H1 (cell line): ENCODE measurements around the gene LGALS1. TPM values are rescaled to one million over a fixed set of nuclear protein-coding genes. Genes with fewer than 3 reads are reported as not detected.

ENCODE experiments used
- CTCF ChIA-PET: fragments of 300-600 bp; sonication (Branson Sonifier 250); formaldehyde crosslinking; loops from one replicate; lab custom pipeline; 2021; ENCODE audit not compliant: partially characterized antibody; lab: Charles Lee
- POLR2A ChIA-PET: fragments of 300-600 bp; sonication (Branson Sonifier 250); formaldehyde crosslinking; loops from one replicate; lab custom pipeline; 2021; ENCODE audit warnings: inconsistent platforms; ENCODE audit not compliant: partially characterized antibody; lab: Charles Lee
- DNase-seq, 2 experiments: peaks; one replicate each; pipeline versions ENCODE4 v3.0.0 to v3.0.0-alpha.2; 2010 to 2022; ENCODE audit warnings: low spot score in 2 of 2, low read depth in 1 of 2, mixed read lengths in 1 of 2
- FAIRE-seq: peaks from 2 replicates; lab custom pipeline; 2011; peaks lifted over from hg19 to GRCh38; lab: Jason Lieb, UNC
- H2AFZ ChIP-seq: 2 replicates; pipeline ENCODE4 v1.8.1; 2012; ENCODE audit warnings: low read length, inconsistent platforms
- H2AK5ac ChIP-seq: 2 replicates; pipeline ENCODE4 v1.6.1; 2013; ENCODE audit warnings: low read depth, low read length
- H2BK120ac ChIP-seq: replicated peaks from 2 replicates; pipeline ENCODE3; 2013; ENCODE audit warnings: low read depth, low read length, inconsistent platforms
- H2BK12ac ChIP-seq: 2 replicates; pipeline ENCODE4 v1.6.1; 2013; ENCODE audit warnings: low read depth, low read length
- H2BK15ac ChIP-seq: 2 replicates; pipeline ENCODE4 v1.6.1; 2013; ENCODE audit warnings: low read length
- H2BK20ac ChIP-seq: 2 replicates; pipeline ENCODE4 v1.6.1; 2013; ENCODE audit warnings: low read length
- H2BK5ac ChIP-seq: 2 replicates; pipeline ENCODE4 v1.6.1; 2013; ENCODE audit warnings: low read depth, low read length
- H3K14ac ChIP-seq: 2 replicates; pipeline ENCODE4 v1.6.1; 2013; ENCODE audit warnings: inconsistent platforms; ENCODE audit not compliant: insufficient read length
- H3K18ac ChIP-seq: 2 replicates; pipeline ENCODE4 v1.6.1; 2013; ENCODE audit warnings: low read length; ENCODE audit errors: extremely low read depth
- H3K23ac ChIP-seq: 2 replicates; pipeline ENCODE4 v1.6.1; 2013; ENCODE audit warnings: inconsistent platforms; ENCODE audit not compliant: insufficient read length
- H3K23me2 ChIP-seq: 2 replicates; pipeline ENCODE4 v1.6.1; 2013; ENCODE audit warnings: low read depth, low read length
- H3K27ac ChIP-seq: 2 replicates; pipeline ENCODE4 v1.6.1; 2011; ENCODE audit warnings: low read depth, low read length, inconsistent platforms
- H3K27me3 ChIP-seq, 4 experiments: replicated peaks in 1 of 4; 1 replicate in 1 of 4; 2 replicates in 3 of 4; pipeline versions ENCODE4 v1.6.1 to v1.8.1; 2011 to 2013; ENCODE audit warnings: low read length in 3 of 4, mild to moderate bottlenecking in 3 of 4, inconsistent platforms in 2 of 4, mixed read lengths in 2 of 4, moderate library complexity in 1 of 4; ENCODE audit not compliant: control insufficient read depth in 3 of 4, insufficient read depth in 3 of 4; ENCODE audit errors: extremely low read depth in 1 of 4
- H3K36me3 ChIP-seq, 4 experiments: 2 replicates each; pipeline versions ENCODE4 v1.6.1 to v1.8.1; 2011 to 2013; ENCODE audit warnings: mild to moderate bottlenecking in 4 of 4, low read length in 3 of 4, moderate library complexity in 2 of 4, control low read depth in 1 of 4, inconsistent platforms in 1 of 4; ENCODE audit not compliant: insufficient read depth in 4 of 4, control insufficient read depth in 2 of 4
- H3K4ac ChIP-seq: replicated peaks from 2 replicates; pipeline ENCODE3; 2013; ENCODE audit warnings: low read length, low read depth, mixed read lengths, inconsistent platforms; ENCODE audit not compliant: insufficient read length
- H3K4me1 ChIP-seq, 4 experiments: replicated peaks in 1 of 4; 1 replicate in 1 of 4; 2 replicates in 3 of 4; pipeline versions ENCODE4 v1.6.1 to v1.8.1; 2011 to 2013; ENCODE audit warnings: low read length in 3 of 4, inconsistent platforms in 2 of 4, mixed read lengths in 1 of 4; ENCODE audit not compliant: insufficient read depth in 4 of 4, control insufficient read depth in 3 of 4
- H3K4me2 ChIP-seq, 2 experiments: 2 replicates each; pipeline versions ENCODE4 v1.6.1 to v1.8.1; 2011 to 2013; ENCODE audit warnings: low read depth in 2 of 2, low read length in 2 of 2, control low read depth in 1 of 2, inconsistent platforms in 1 of 2, mild to moderate bottlenecking in 1 of 2; ENCODE audit not compliant: insufficient read depth in 1 of 2
- H3K4me3 ChIP-seq, 4 experiments: fragments of 200-600, 300-600 bp in 1 of 4; sonication (generic), shearing (Covaris generic), sonication (Bioruptor Twin) in 1 of 4; 2 replicates each; pipeline versions ENCODE4 v1.5.1 to v1.8.1; 2011 to 2016; ENCODE audit warnings: low read length in 4 of 4, low read depth in 3 of 4, control low read depth in 2 of 4, inconsistent platforms in 2 of 4, mild to moderate bottlenecking in 2 of 4, mixed read lengths in 1 of 4, moderate library complexity in 1 of 4; ENCODE audit not compliant: insufficient read depth in 2 of 4; ENCODE audit errors: extremely low read depth in 1 of 4
- H3K56ac ChIP-seq: replicated peaks from 2 replicates; pipeline ENCODE3; 2013; ENCODE audit warnings: low read depth, mild to moderate bottlenecking, mixed read lengths, low read length, inconsistent platforms; ENCODE audit not compliant: insufficient read length
- H3K79me1 ChIP-seq: 2 replicates; pipeline ENCODE4 v1.6.1; 2013; ENCODE audit warnings: low read depth, low read length, control low read depth
- H3K79me2 ChIP-seq, 2 experiments: 2 replicates each; pipeline versions ENCODE4 v1.6.1 to v1.8.1; 2012 to 2013; ENCODE audit warnings: low read length in 2 of 2, mild to moderate bottlenecking in 2 of 2, inconsistent platforms in 1 of 2; ENCODE audit not compliant: insufficient read depth in 2 of 2, control insufficient read depth in 1 of 2
- H3K9ac ChIP-seq, 4 experiments: replicated peaks in 1 of 4; 1 replicate in 1 of 4; 2 replicates in 3 of 4; pipeline versions ENCODE4 v1.6.1 to v1.8.1; 2011 to 2013; ENCODE audit warnings: low read depth in 3 of 4, low read length in 3 of 4, control low read depth in 2 of 4, mild to moderate bottlenecking in 2 of 4, moderate library complexity in 2 of 4, inconsistent platforms in 1 of 4; ENCODE audit errors: extremely low read depth in 1 of 4
- H3K9me3 ChIP-seq, 2 experiments: 2 replicates each; pipeline versions ENCODE4 v1.6.1 to v1.8.1; 2012 to 2013; ENCODE audit warnings: mild to moderate bottlenecking in 2 of 2, moderate library complexity in 2 of 2, control low read depth in 1 of 2, inconsistent platforms in 1 of 2, low read depth in 1 of 2, low read length in 1 of 2, mixed read lengths in 1 of 2; ENCODE audit not compliant: insufficient read depth in 2 of 2
- H4K20me1 ChIP-seq, 2 experiments: replicated peaks in 1 of 2; 2 replicates each; pipeline versions ENCODE3 to v1.8.1; 2011 to 2013; ENCODE audit warnings: inconsistent platforms in 2 of 2, low read length in 2 of 2, mild to moderate bottlenecking in 1 of 2; ENCODE audit not compliant: insufficient read depth in 2 of 2, control insufficient read depth in 1 of 2
- H4K5ac ChIP-seq: 2 replicates; pipeline ENCODE4 v1.6.1; 2013; ENCODE audit warnings: low read length, low read depth, mixed read lengths, inconsistent platforms; ENCODE audit not compliant: insufficient read length
- H4K8ac ChIP-seq: 2 replicates; pipeline ENCODE4 v1.8.0; 2013; ENCODE audit warnings: mild to moderate bottlenecking, moderate library complexity, low read length, inconsistent platforms; ENCODE audit not compliant: insufficient read depth; ENCODE audit errors: extremely low read depth
- H4K91ac ChIP-seq: replicated peaks from 2 replicates; pipeline ENCODE3; 2013; ENCODE audit warnings: low read length, mixed read lengths, inconsistent platforms; ENCODE audit not compliant: insufficient read length
- BRCA1 ChIP-seq: IDR thresholded peaks from 2 replicates; pipeline ENCODE4 v1.6.1; 2012; ENCODE audit warnings: low read depth, low read length, improper control_type of control experiment
- CBX8 ChIP-seq: fragments of 300-800, 300-1000 bp; sonication (generic); IDR thresholded peaks from 2 replicates; pipeline ENCODE4 v1.7.1; 2016; ENCODE audit warnings: low read depth, low read length, borderline replicate concordance
- GABPA ChIP-seq: IDR thresholded peaks from 2 replicates; pipeline ENCODE4 v1.6.1; 2011; ENCODE audit warnings: mild to moderate bottlenecking, low read length, moderate library complexity, borderline replicate concordance; ENCODE audit not compliant: insufficient read depth
- MAFK ChIP-seq: IDR thresholded peaks from 2 replicates; pipeline ENCODE4 v1.6.1; 2012; ENCODE audit warnings: low read depth, mild to moderate bottlenecking, improper control_type of control experiment, low read length
- POLR2AphosphoS5 ChIP-seq: IDR thresholded peaks from 2 replicates; pipeline ENCODE4 v1.6.1; 2011; ENCODE audit warnings: low read depth, low read length
- POU5F1 ChIP-seq: IDR thresholded peaks from 2 replicates; pipeline ENCODE4 v1.6.1; 2011; ENCODE audit warnings: low read depth, mild to moderate bottlenecking, low read length, moderate library complexity
- RBBP5 ChIP-seq: IDR thresholded peaks from 2 replicates; pipeline ENCODE4 v1.7.1; 2012; ENCODE audit warnings: low read depth, mild to moderate bottlenecking, inconsistent platforms, low read length, moderate library complexity, borderline replicate concordance
- RNF2 ChIP-seq: fragments of 200-900, 300-1000 bp; sonication (generic); IDR thresholded peaks from 2 replicates; pipeline ENCODE4 v1.7.1; 2016; ENCODE audit warnings: borderline replicate concordance, low read depth, mild to moderate bottlenecking, antibody characterized with exemption, low read length; ENCODE audit not compliant: poor library complexity, severe bottlenecking; ENCODE audit errors: missing control alignments
- SIRT6 ChIP-seq: IDR thresholded peaks from one replicate; pipeline ENCODE4 v1.7.1; 2012; ENCODE audit warnings: low read length, inconsistent platforms
- YY1 ChIP-seq: IDR thresholded peaks from 2 replicates; pipeline ENCODE4 v1.6.1; 2011; ENCODE audit warnings: low read depth, mild to moderate bottlenecking, low read length
- ZNF274 ChIP-seq: IDR thresholded peaks from 2 replicates; pipeline ENCODE4 v1.7.0; 2012; ENCODE audit warnings: low read length, borderline replicate concordance; ENCODE audit errors: extremely low read depth
- WGBS, 2 experiments: shearing (Covaris generic) in 1 of 2; methylation state at CpG; one replicate each; pipeline versions ENCODE4 v1.1.6 to v1.1.7; 2013 to 2015; ENCODE audit warnings: low lambda C conversion rate in 2 of 2, mixed read lengths in 2 of 2, inconsistent platforms in 1 of 2, low coverage in 1 of 2, missing lambda C conversion rate in 1 of 2; ENCODE audit not compliant: insufficient replicate concordance in 2 of 2, insufficient coverage in 1 of 2, insufficient read length in 1 of 2; ENCODE audit errors: extremely low coverage in 1 of 2, missing lambda C conversion rate in 1 of 2; 5-methylcytosine and 5-hydroxymethylcytosine counted together
- polyA plus RNA-seq, 7 experiments: library from polyadenylated mRNA; depleted of rRNA in 3 of 7; stranded (reverse) in 5 of 7; unstranded in 2 of 7; fragments of >200 nt in 5 of 7; fragments of 200-250 nt in 2 of 7; gene quantifications; 1 replicate in 5 of 7; 2 replicates in 1 of 7; 4 replicates in 1 of 7; pipeline versions ENCODE4 v1.2.1 to v1.2.3, GENCODE V29; 2011 to 2013; ENCODE audit warnings: missing spikeins in 2 of 7, mixed read lengths in 2 of 7
- total RNA-seq: library from RNA; stranded (reverse); fragmentation: NEBNext Ultra II Directional; extraction: Animal tissue kit (Norgen Biotek cat#: 25700); gene quantifications from 2 replicates; pipeline ENCODE4 v1.2.1, GENCODE V29; 2021

LGALS1 gene
- total and polyA plus RNA-seq, 2 of the 8 experiments (the other 6 are each of a cell fraction or from before 2014, with no cell fraction given) = 12.0 to 92.4 TPM

GRCh38 chr22:37647317-37647716 lies 28.1 kb upstream of the LGALS1 start:
- H4K5ac ChIP-seq = no peak overlapping the region
- no peak overlapping the region for H2BK120ac ChIP-seq
- no peaks in the 10 kb centered on the region for H3K79me1 ChIP-seq
- no peak overlapping the region for H2AK5ac ChIP-seq
- H3K9me3 ChIP-seq = no peaks in the 10 kb centered on the region
- no peaks in the 10 kb centered on the region for H3K27me3 ChIP-seq
- H3K18ac ChIP-seq = no peak overlapping the region
- H3K4me3 ChIP-seq = no peak overlapping the region
- no peak overlapping the region for H3K4me2 ChIP-seq
- no peak for FAIRE-seq
- H3K4me1 ChIP-seq = no peaks in the 10 kb centered on the region
- ChIA-PET POLR2A (interaction anchor here (0.6 to 3.2 kb wide), 4 partner anchors 8 to 281 kb away, joined by 3 to 8 read pairs (median 4); no protein-coding TSS in a partner anchor), CTCF (interaction anchor here (0.6 to 2.2 kb wide), 3 partner anchors 11 to 158 kb away, joined by 3 to 7 read pairs (median 6); no protein-coding TSS in a partner anchor)
- no peak overlapping the region for H3K27ac ChIP-seq
- no peak overlapping the region for H3K4ac ChIP-seq
- H4K8ac ChIP-seq = no peak overlapping the region
- no peak for TF ChIP-seq RBBP5
- no peak for TF ChIP-seq SIRT6
- no peak for TF ChIP-seq YY1
- no peak for TF ChIP-seq POLR2AphosphoS5
- TF ChIP-seq CBX8 = no peak
- TF ChIP-seq GABPA = no peak
- TF ChIP-seq ZNF274 = no peak
- TF ChIP-seq MAFK = no peak
- TF ChIP-seq POU5F1 = no peak
- no peak for TF ChIP-seq RNF2
- TF ChIP-seq BRCA1 = no peak
- no peak overlapping the region for H3K23ac ChIP-seq
- no peak overlapping the region for H2BK20ac ChIP-seq
- H2BK15ac ChIP-seq = no peak overlapping the region
- H2BK5ac ChIP-seq = no peak overlapping the region
- no peak for DNase-seq
- no peak overlapping the region for H2BK12ac ChIP-seq
- no peaks in the 10 kb centered on the region for H3K79me2 ChIP-seq
- no peak overlapping the region for H2AFZ ChIP-seq
- no peaks in the 10 kb centered on the region for H3K23me2 ChIP-seq
- H3K56ac ChIP-seq = no peak overlapping the region
- 87% methylated on average over 9 of the region's 9 CpGs; no CpG with 5 or more reads in 1 of the 2 experiments for WGBS, 2 experiments
- no peak overlapping the region for H4K91ac ChIP-seq
- H3K14ac ChIP-seq = no peak overlapping the region
- H3K36me3 ChIP-seq = peaks cover 13 to 33% (median 22%) of the 10 kb centered on the region in 4 experiments
- no peak overlapping the region for H3K9ac ChIP-seq
- H4K20me1 ChIP-seq = peaks cover 0 to 12% of the 10 kb centered on the region in 2 experiments
